NB4 (cell line): ENCODE measurements around the gene SULT1A1.
"Not testable (repeated sequence)": the region's sequence is repeated elsewhere in the genome, so short reads cannot be mapped to it uniquely, and the experiment has no call there.

Source experiments
- DNase-seq: peaks from one replicate; pipeline ENCODE4 v3.0.0; 2010; ENCODE audit warnings: low read depth
- H3K4me3 ChIP-seq: one replicate; pipeline ENCODE4 v1.5.1; 2011; ENCODE audit warnings: mild to moderate bottlenecking, low read depth, low read length, moderate library complexity
- CTCF ChIP-seq: IDR thresholded peaks from one replicate; pipeline ENCODE4 v1.5.1; 2012; ENCODE audit warnings: low read depth, low read length
- MAX ChIP-seq: IDR thresholded peaks from 2 replicates; pipeline ENCODE4 v1.6.1; 2011; ENCODE audit warnings: low read depth, low read length
- MYC ChIP-seq: IDR thresholded peaks from 2 replicates; pipeline ENCODE4 v1.6.1; 2011; ENCODE audit warnings: low read depth, low read length
- POLR2A ChIP-seq: IDR thresholded peaks from 2 replicates; pipeline ENCODE4 v1.6.1; 2011; ENCODE audit warnings: mild to moderate bottlenecking; ENCODE audit not compliant: insufficient read length; ENCODE audit errors: extremely low read depth

Gene SULT1A1

GRCh38 chr16:28617874-28618273, 8.0 kb upstream of the SULT1A1 start:
- DNase-seq: no peak
- no peak for TF ChIP-seq MAX
- H3K4me3 ChIP-seq: no peak overlapping the region

- DNase-seq: no peak
- no peak for TF ChIP-seq POLR2A
- no peak for TF ChIP-seq MYC
- no peak overlapping the region for H3K4me3 ChIP-seq
Measured at GRCh38 chr16:28616636-28617035, 6.8 kb upstream of the SULT1A1 start.

- not testable (repeated sequence) for H3K4me3 ChIP-seq, DNase-seq
Measured at GRCh38 chr16:28616224-28616577, 6.4 kb upstream of the SULT1A1 start.

GRCh38 chr16:28615486-28616223, 5.8 kb upstream of the SULT1A1 start:
- TF ChIP-seq CTCF: peak; percentile 49
- DNase-seq, H3K4me3 ChIP-seq: not testable (repeated sequence)

- not testable (repeated sequence) for DNase-seq, H3K4me3 ChIP-seq
Measured at GRCh38 chr16:28614561-28614960, 4.7 kb upstream of the SULT1A1 start.

GRCh38 chr16:28613912-28614311, 4.1 kb upstream of the SULT1A1 start:
- not testable (repeated sequence) for DNase-seq, H3K4me3 ChIP-seq

- not testable (repeated sequence) for DNase-seq, H3K4me3 ChIP-seq
Measured at GRCh38 chr16:28612359-28613280, 2.8 kb upstream of the SULT1A1 start.

- no peak overlapping the region for H3K4me3 ChIP-seq
- TF ChIP-seq MYC (no peak), POLR2A (no peak), MAX (no peak), CTCF (no peak)
- no peak for DNase-seq
Measured at GRCh38 chr16:28610595-28611191, 849 bp upstream of the SULT1A1 start.

- not testable (repeated sequence) for DNase-seq, H3K4me3 ChIP-seq
Measured at GRCh38 chr16:28608867-28609596, 812 bp downstream of the SULT1A1 start.

- DNase-seq, H3K4me3 ChIP-seq: not testable (repeated sequence)
Measured at GRCh38 chr16:28608496-28608808, 1.4 kb downstream of the SULT1A1 start.

GRCh38 chr16:28607681-28608495, 2.0 kb downstream of the SULT1A1 start:
- not testable (repeated sequence) for DNase-seq

More at GRCh38 chr16:28607681-28608495, 2.0 kb downstream of the SULT1A1 start:
- H3K4me3 ChIP-seq: not testable (repeated sequence)
